Measurements from ENCODE around the gene IQSEC1. TPM values are rescaled to one million over a fixed set of nuclear protein-coding genes. Genes with fewer than 3 reads are reported as not detected.

Gene IQSEC1
- polyA plus RNA-seq, 4 donors: 1.1 to 24.8 (median 7.8) TPM

GRCh38 chr3:12982619-12983101, 90.6 kb downstream of the IQSEC1 start:
- DNase-seq: no peak
- Histone ChIP-seq H3K27me3 (ENCODE audit: control insufficient read depth in 3 of 3, insufficient read depth in 3 of 3, low read length in 3 of 3) (no peaks in the 10 kb centered on the region), H3K4me1 (ENCODE audit: control insufficient read depth in 3 of 3, insufficient read depth in 2 of 3, low read depth in 1 of 3, low read length in 2 of 3) (peaks cover 0 to 23% (median 0%) of the 10 kb centered on the region in 3 donors), H3K36me3 (ENCODE audit: control insufficient read depth in 3 of 3, insufficient read depth in 2 of 3, low read depth in 1 of 3, low read length in 3 of 3) (peaks cover 0 to 2% (median 0%) of the 10 kb centered on the region in 3 donors), H3K4me3 (ENCODE audit: low read depth in 1 of 3, low read length in 3 of 3) (no peak overlapping the region), H3K27ac (ENCODE audit: low read depth in 1 of 3, low read length in 2 of 3) (no peak overlapping the region), H3K9me3 (ENCODE audit: control insufficient read depth in 2 of 2, insufficient read depth in 1 of 2, low read depth in 1 of 2, low read length in 1 of 2) (no peaks in the 10 kb centered on the region)
- FAIRE-seq: no peak
- WGBS, 3 donors: 74 to 85% (median 80%) methylated on average over 5 of the region's 5 CpGs

DNA sequence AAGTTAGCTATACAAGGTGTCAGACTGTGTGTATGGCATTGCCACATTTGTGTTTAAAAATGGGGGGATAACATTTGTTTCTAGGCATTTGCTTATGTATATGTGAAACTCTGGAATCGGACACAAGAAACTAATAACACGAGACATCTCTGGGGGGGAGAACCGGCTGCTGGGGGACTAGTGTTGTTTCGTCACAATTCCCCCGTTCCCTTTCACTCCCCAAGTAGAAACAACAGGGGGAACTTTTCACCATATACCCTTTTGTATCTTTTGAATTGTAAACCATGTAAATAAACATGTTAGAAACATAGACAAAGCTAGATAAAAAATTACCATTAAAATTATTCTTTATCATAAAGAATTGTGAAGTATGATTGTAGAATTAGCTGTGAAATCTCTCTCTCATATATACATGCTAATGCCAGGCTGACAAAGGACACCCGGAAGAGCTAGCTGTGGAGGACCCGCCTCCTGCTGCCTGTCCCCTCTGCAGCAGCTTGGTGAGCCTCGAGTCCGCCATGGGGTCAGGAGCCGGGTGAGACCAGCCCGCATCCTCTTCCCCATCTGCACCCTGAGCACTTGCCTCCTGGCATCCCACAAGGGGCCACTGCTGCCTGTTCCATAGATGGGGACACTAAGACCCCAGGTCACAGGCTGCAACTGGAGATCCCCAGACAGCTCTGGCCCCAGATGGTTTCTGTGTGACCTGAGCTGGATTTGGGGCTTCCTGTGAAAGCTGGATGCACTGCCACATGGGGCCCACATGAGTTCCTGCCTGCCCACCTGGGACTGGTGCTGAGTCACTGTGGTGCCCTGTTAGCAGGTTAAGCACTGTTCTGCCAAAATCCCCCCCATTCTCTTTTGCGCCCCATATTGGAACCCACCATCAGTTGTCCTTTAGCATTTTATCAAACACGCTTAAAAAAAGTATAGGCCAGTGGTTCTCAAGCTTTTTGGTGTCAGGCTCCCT, 91.6 kb downstream of the IQSEC1 start:
- Histone ChIP-seq H3K9me3 (ENCODE audit: control insufficient read depth in 2 of 2, insufficient read depth in 1 of 2, low read depth in 1 of 2, low read length in 1 of 2) (no peaks in the 10 kb centered on the region), H3K36me3 (ENCODE audit: control insufficient read depth in 3 of 3, insufficient read depth in 2 of 3, low read depth in 1 of 3, low read length in 3 of 3) (peaks cover 0 to 2% (median 0%) of the 10 kb centered on the region in 3 donors), H3K4me3 (ENCODE audit: low read depth in 1 of 3, low read length in 3 of 3) (no peak overlapping the region), H3K4me1 (ENCODE audit: control insufficient read depth in 3 of 3, insufficient read depth in 2 of 3, low read depth in 1 of 3, low read length in 2 of 3) (peaks cover 0 to 16% (median 0%) of the 10 kb centered on the region in 3 donors), H3K27me3 (ENCODE audit: control insufficient read depth in 3 of 3, insufficient read depth in 3 of 3, low read length in 3 of 3) (no peaks in the 10 kb centered on the region), H3K27ac (ENCODE audit: low read depth in 1 of 3, low read length in 2 of 3) (no peak overlapping the region)
- FAIRE-seq: no peak
- WGBS, 3 donors: 78 to 88% (median 87%) methylated on average over 13 of the region's 13 CpGs
- DNase-seq: no peak

GRCh38 chr3:12980596-12981290, 92.5 kb downstream of the IQSEC1 start:
- DNase-seq: no peak
- H3K36me3 ChIP-seq (ENCODE audit: control insufficient read depth in 3 of 3, insufficient read depth in 2 of 3, low read depth in 1 of 3, low read length in 3 of 3): no peaks in the 10 kb centered on the region
- no peak overlapping the region for H3K27ac ChIP-seq (ENCODE audit: low read depth in 1 of 3, low read length in 2 of 3)
- no peak overlapping the region for H3K4me3 ChIP-seq (ENCODE audit: low read depth in 1 of 3, low read length in 3 of 3)
- H3K9me3 ChIP-seq (ENCODE audit: control insufficient read depth in 2 of 2, insufficient read depth in 1 of 2, low read depth in 1 of 2, low read length in 1 of 2): no peaks in the 10 kb centered on the region
- WGBS, 3 donors: 83 to 85% (median 85%) methylated on average over 10 of the region's 10 CpGs
- no peaks in the 10 kb centered on the region for H3K27me3 ChIP-seq (ENCODE audit: control insufficient read depth in 3 of 3, insufficient read depth in 3 of 3, low read length in 3 of 3)
- FAIRE-seq: no peak
- H3K4me1 ChIP-seq (ENCODE audit: control insufficient read depth in 3 of 3, insufficient read depth in 2 of 3, low read depth in 1 of 3, low read length in 2 of 3): peaks cover 0 to 9% (median 0%) of the 10 kb centered on the region in 3 donors

DNA sequence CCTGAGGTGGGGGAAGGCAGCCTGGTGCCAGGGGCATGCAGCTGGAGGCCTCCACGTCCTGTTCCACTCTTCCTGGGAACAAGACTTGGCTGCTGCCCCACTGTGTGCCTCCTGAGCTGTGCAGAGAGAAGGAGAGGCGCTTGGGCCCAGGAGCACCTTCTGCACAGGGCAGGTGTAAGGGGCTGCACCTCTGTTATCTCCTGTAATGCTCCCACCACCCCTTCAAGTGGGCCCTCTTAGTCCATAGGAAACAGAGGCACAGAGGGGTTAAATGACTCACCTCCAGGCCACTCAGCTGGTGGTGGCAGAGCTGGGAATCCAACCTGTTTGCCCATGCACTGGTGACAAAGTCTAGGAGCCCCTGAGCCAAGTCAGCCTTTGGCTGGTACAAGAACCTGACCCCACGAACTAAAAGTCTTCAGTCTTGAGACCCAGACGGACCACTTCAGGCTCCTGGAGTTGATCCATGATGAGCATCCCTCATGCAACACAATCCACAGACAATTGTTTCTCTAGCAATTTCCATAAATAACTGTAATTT, 93.2 kb downstream of the IQSEC1 start:
- Histone ChIP-seq H3K4me3 (ENCODE audit: low read depth in 1 of 3, low read length in 3 of 3) (no peak overlapping the region), H3K4me1 (ENCODE audit: control insufficient read depth in 3 of 3, insufficient read depth in 2 of 3, low read depth in 1 of 3, low read length in 2 of 3) (peaks cover 0 to 9% (median 0%) of the 10 kb centered on the region in 3 donors), H3K9me3 (ENCODE audit: control insufficient read depth in 2 of 2, insufficient read depth in 1 of 2, low read depth in 1 of 2, low read length in 1 of 2) (no peaks in the 10 kb centered on the region), H3K27ac (ENCODE audit: low read depth in 1 of 3, low read length in 2 of 3) (no peak overlapping the region), H3K36me3 (ENCODE audit: control insufficient read depth in 3 of 3, insufficient read depth in 2 of 3, low read depth in 1 of 3, low read length in 3 of 3) (no peaks in the 10 kb centered on the region), H3K27me3 (ENCODE audit: control insufficient read depth in 3 of 3, insufficient read depth in 3 of 3, low read length in 3 of 3) (no peaks in the 10 kb centered on the region)
- WGBS, 3 donors: 74 to 86% (median 83%) methylated on average over 4 of the region's 4 CpGs
- DNase-seq (no peak), FAIRE-seq (no peak)

- no peak overlapping the region for H3K27ac ChIP-seq (ENCODE audit: low read depth in 1 of 3, low read length in 2 of 3)
- H3K9me3 ChIP-seq (ENCODE audit: control insufficient read depth in 2 of 2, insufficient read depth in 1 of 2, low read depth in 1 of 2, low read length in 1 of 2): no peaks in the 10 kb centered on the region
- WGBS, 3 donors: 43 to 76% (median 64%) methylated on average over 20 of the region's 20 CpGs
- H3K4me3 ChIP-seq (ENCODE audit: low read depth in 1 of 3, low read length in 3 of 3): no peak overlapping the region
- H3K36me3 ChIP-seq (ENCODE audit: control insufficient read depth in 3 of 3, insufficient read depth in 2 of 3, low read depth in 1 of 3, low read length in 3 of 3): no peaks in the 10 kb centered on the region
- H3K4me1 ChIP-seq (ENCODE audit: control insufficient read depth in 3 of 3, insufficient read depth in 2 of 3, low read depth in 1 of 3, low read length in 2 of 3): peaks cover 0 to 6% (median 0%) of the 10 kb centered on the region in 3 donors
- H3K27me3 ChIP-seq (ENCODE audit: control insufficient read depth in 3 of 3, insufficient read depth in 3 of 3, low read length in 3 of 3): no peaks in the 10 kb centered on the region
- no peak for DNase-seq
- FAIRE-seq: no peak
Measured at GRCh38 chr3:12979151-12979946, 93.9 kb downstream of the IQSEC1 start.

DNA sequence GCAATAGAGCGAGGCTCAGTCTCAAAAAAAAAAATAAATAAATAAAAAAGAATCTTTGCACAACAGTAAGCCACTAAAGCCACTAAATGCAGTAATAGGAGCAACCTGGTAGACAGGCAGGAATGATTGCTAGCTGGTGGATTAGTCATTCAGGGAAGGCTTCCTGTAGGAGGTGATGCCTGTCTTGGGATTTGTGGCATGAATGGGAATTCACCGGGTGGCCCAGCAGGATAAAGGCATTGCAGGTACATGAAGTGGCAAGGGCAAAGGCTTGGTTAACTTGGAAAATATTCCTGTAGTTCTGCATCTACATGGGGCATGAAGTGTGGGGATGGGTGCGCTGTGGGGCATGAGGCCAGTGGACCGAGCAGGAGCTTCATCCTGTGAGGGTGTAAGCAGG, 94.5 kb downstream of the IQSEC1 start:
- WGBS, 3 donors: 65 to 88% (median 76%) methylated on average over 4 of the region's 4 CpGs
- Histone ChIP-seq H3K4me3 (ENCODE audit: low read depth in 1 of 3, low read length in 3 of 3) (no peak overlapping the region), H3K27ac (ENCODE audit: low read depth in 1 of 3, low read length in 2 of 3) (no peak overlapping the region), H3K27me3 (ENCODE audit: control insufficient read depth in 3 of 3, insufficient read depth in 3 of 3, low read length in 3 of 3) (no peaks in the 10 kb centered on the region), H3K4me1 (ENCODE audit: control insufficient read depth in 3 of 3, insufficient read depth in 2 of 3, low read depth in 1 of 3, low read length in 2 of 3) (peaks cover 0 to under 1% (median 0%) of the 10 kb centered on the region in 3 donors), H3K36me3 (ENCODE audit: control insufficient read depth in 3 of 3, insufficient read depth in 2 of 3, low read depth in 1 of 3, low read length in 3 of 3) (no peaks in the 10 kb centered on the region), H3K9me3 (ENCODE audit: control insufficient read depth in 2 of 2, insufficient read depth in 1 of 2, low read depth in 1 of 2, low read length in 1 of 2) (no peaks in the 10 kb centered on the region)
- no peak for FAIRE-seq
- no peak for DNase-seq

DNA sequence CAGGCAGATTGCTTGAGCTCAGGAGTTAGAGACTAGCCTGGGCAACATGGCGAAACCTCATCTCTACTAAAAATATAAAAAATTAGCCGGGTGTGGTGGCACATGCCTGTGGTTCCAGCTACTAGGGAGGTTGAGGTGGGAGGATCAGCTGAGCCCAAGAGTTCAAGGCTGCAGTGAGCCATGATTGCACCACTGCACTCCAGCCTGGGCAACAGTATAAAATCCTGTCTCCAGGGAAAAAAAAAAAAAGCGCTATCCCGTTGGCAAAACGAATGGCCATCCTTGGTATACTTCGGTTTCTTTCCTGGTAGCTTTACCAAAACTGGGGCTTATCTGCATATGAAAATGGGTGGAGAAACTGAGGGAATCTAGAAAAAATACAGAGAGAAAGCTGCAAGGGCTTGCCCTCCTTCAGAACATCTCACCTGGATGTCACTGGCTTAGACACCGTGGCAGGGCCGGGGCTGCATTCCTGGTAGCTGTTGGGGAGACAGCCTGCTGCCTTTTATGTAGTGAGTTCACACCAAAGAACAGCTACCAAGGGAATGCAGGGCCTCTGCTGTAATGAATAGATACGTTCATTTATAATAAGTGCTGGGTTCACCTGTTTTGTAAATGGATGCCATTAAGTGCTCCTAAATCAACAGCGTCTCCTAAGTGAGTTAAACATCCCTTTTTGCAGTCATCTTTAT, 96.0 kb downstream of the IQSEC1 start:
- Histone ChIP-seq H3K9me3 (ENCODE audit: control insufficient read depth in 2 of 2, insufficient read depth in 1 of 2, low read depth in 1 of 2, low read length in 1 of 2) (no peaks in the 10 kb centered on the region), H3K4me3 (ENCODE audit: low read depth in 1 of 3, low read length in 3 of 3) (no peak overlapping the region), H3K27me3 (ENCODE audit: control insufficient read depth in 3 of 3, insufficient read depth in 3 of 3, low read length in 3 of 3) (no peaks in the 10 kb centered on the region), H3K36me3 (ENCODE audit: control insufficient read depth in 3 of 3, insufficient read depth in 2 of 3, low read depth in 1 of 3, low read length in 3 of 3) (no peaks in the 10 kb centered on the region), H3K27ac (ENCODE audit: low read depth in 1 of 3, low read length in 2 of 3) (no peak overlapping the region), H3K4me1 (ENCODE audit: control insufficient read depth in 3 of 3, insufficient read depth in 2 of 3, low read depth in 1 of 3, low read length in 2 of 3) (no peaks in the 10 kb centered on the region)
- no peak for FAIRE-seq
- 87 to 90% (median 88%) methylated on average over 10 of the region's 10 CpGs for WGBS, 3 donors
- DNase-seq: no peak

Data from small intestine (tissue), 7 donors.